Endothelial cell of umbilical vein (primary cell): Measurements from ENCODE around the gene TRIM37. TPM values are rescaled to one million over a fixed set of nuclear protein-coding genes. Genes with fewer than 3 reads are reported as not detected.

Source experiments
- BruUV-seq: library from RNA; stranded (reverse); fragments of 400-500 nt; replicated peaks from 2 replicates; lab custom pipeline; 2021; lab: Mats Ljungman, UMichigan
- CTCF ChIA-PET: fragments of 300-600, 350-600 bp; sonication (Branson Sonifier 250); formaldehyde crosslinking; loops from one replicate; lab custom pipeline; 2021; ENCODE audit warnings: antibody characterized with exemption, inconsistent platforms; lab: Charles Lee
- POLR2A ChIA-PET: fragments of 300-600, 350-600 bp; sonication (Branson Sonifier 250); formaldehyde crosslinking; loops from one replicate; lab custom pipeline; 2021; ENCODE audit warnings: antibody characterized with exemption, inconsistent platforms; lab: Charles Lee
- DNase-seq: peaks from one replicate; pipeline ENCODE4 v3.0.0-alpha.2; 2011; ENCODE audit warnings: low read depth, low spot score
- FAIRE-seq: peaks from 2 replicates; lab custom pipeline; 2011; peaks lifted over from hg19 to GRCh38; lab: Jason Lieb, UNC
- H2AFZ ChIP-seq: 2 replicates; pipeline ENCODE4 v1.6.0; 2012; ENCODE audit warnings: low read depth, low read length, control low read depth, inconsistent platforms
- H3K27ac ChIP-seq: 2 replicates; pipeline ENCODE4 v1.5.1; 2011; ENCODE audit warnings: low read depth, mild to moderate bottlenecking, control low read depth, low read length, moderate library complexity; ENCODE audit not compliant: insufficient read depth
- H3K27me3 ChIP-seq, 2 experiments: 2 replicates each; pipeline versions ENCODE4 v1.6.0 to v1.6.1; 2011; ENCODE audit warnings: low read length in 2 of 2, mixed read lengths in 1 of 2; ENCODE audit not compliant: control insufficient read depth in 2 of 2, insufficient read depth in 2 of 2
- H3K36me3 ChIP-seq, 2 experiments: 2 replicates in 1 of 2; 3 replicates in 1 of 2; pipeline ENCODE4 v1.5.1; 2011; ENCODE audit warnings: low read length in 2 of 2, mild to moderate bottlenecking in 1 of 2, moderate library complexity in 1 of 2; ENCODE audit not compliant: control insufficient read depth in 2 of 2, insufficient read depth in 2 of 2; ENCODE audit errors: extremely low read depth in 1 of 2
- H3K4me1 ChIP-seq: 3 replicates; pipeline ENCODE4 v1.5.1; 2011; ENCODE audit warnings: mild to moderate bottlenecking, low read length; ENCODE audit not compliant: control insufficient read depth, insufficient read depth; ENCODE audit errors: extremely low read depth
- H3K4me2 ChIP-seq: 2 replicates; pipeline ENCODE4 v1.6.1; 2011; ENCODE audit warnings: low read length, control low read depth, mixed read lengths; ENCODE audit not compliant: insufficient read depth
- H3K4me3 ChIP-seq, 3 experiments: fragments of 200-600 bp in 1 of 3; sonication (generic), shearing (Covaris generic) in 1 of 3; replicated peaks in 1 of 3; 2 replicates each; pipeline ENCODE4 v1.5.1; 2011 to 2016; ENCODE audit warnings: control low read depth in 3 of 3, low read length in 3 of 3, mild to moderate bottlenecking in 2 of 3, inconsistent platforms in 1 of 3, low read depth in 1 of 3, moderate library complexity in 1 of 3; ENCODE audit not compliant: insufficient read depth in 1 of 3
- H3K79me2 ChIP-seq: 2 replicates; pipeline ENCODE4 v1.6.0; 2012; ENCODE audit warnings: low read length, inconsistent platforms; ENCODE audit not compliant: control insufficient read depth, insufficient read depth
- H3K9ac ChIP-seq: replicated peaks from 2 replicates; pipeline ENCODE3; 2011; ENCODE audit warnings: low read length, control low read depth; ENCODE audit not compliant: insufficient read depth; ENCODE audit errors: extremely low read depth
- H3K9me1 ChIP-seq: replicated peaks from 3 replicates; pipeline ENCODE4 v1.6.0; 2011; ENCODE audit warnings: mild to moderate bottlenecking, low read length; ENCODE audit not compliant: control insufficient read depth, insufficient read depth; ENCODE audit errors: extremely low read depth
- H3K9me3 ChIP-seq: replicated peaks from 2 replicates; pipeline ENCODE4 v1.5.1; 2012; ENCODE audit warnings: low read length, inconsistent platforms; ENCODE audit not compliant: control insufficient read depth, insufficient read depth
- H4K20me1 ChIP-seq: replicated peaks from 2 replicates; pipeline ENCODE3; 2011; ENCODE audit warnings: mild to moderate bottlenecking, low read length; ENCODE audit not compliant: control insufficient read depth, insufficient read depth; ENCODE audit errors: extremely low read depth
- MYC ChIP-seq: IDR thresholded peaks from one replicate; pipeline ENCODE4 v1.6.1; 2011; ENCODE audit warnings: mild to moderate bottlenecking, low read depth, low read length
- POLR2A ChIP-seq: IDR thresholded peaks from 2 replicates; pipeline ENCODE4 v1.6.1; 2012; ENCODE audit warnings: low read depth, mild to moderate bottlenecking, control low read depth, low read length
- dilution Hi-C: fragments of 300-500 bp; cut with MboI; formaldehyde crosslinking; loops from one replicate; pipeline ENCODE4 v1.15.0; 2019; ENCODE audit warnings: low sequenced_read_pairs; ENCODE audit not compliant: extremely low pct_ligation_motif_present
- intact Hi-C: fragments of 100-400 bp; cut with micrococcal nuclease; formaldehyde crosslinking; loops from one replicate; pipeline ENCODE4 v1.10.0; 2022
- polyA plus RNA-seq, 4 experiments: library from polyadenylated mRNA; depleted of rRNA in 3 of 4; stranded (reverse) in 3 of 4; unstranded in 1 of 4; fragments of >200 nt; gene quantifications; 2 replicates each; pipeline versions ENCODE4 v1.2.1 to v1.2.3, GENCODE V29; 2011 to 2012; ENCODE audit warnings: missing spikeins in 1 of 4
- total RNA-seq: library from RNA; stranded (reverse); gene quantifications from 2 replicates; pipeline ENCODE4 v1.2.3, GENCODE V29; 2021
- TF ChIP-seq, protein P1 (sequence below), 2 donors: IDR thresholded peaks; 1 replicate in 1 of 2; 2 replicates in 1 of 2; pipeline ENCODE4 v1.5.1; 2011; ENCODE audit warnings: low read length in 2 of 2, mild to moderate bottlenecking in 2 of 2, moderate library complexity in 2 of 2, control low read depth in 1 of 2, inconsistent platforms in 1 of 2, low read depth in 1 of 2; ENCODE audit not compliant: insufficient read depth in 1 of 2; ENCODE audit errors: extremely low read depth in 1 of 2
- TF ChIP-seq, protein P2 (sequence below): IDR thresholded peaks from 2 replicates; pipeline ENCODE4 v1.6.1; 2011; ENCODE audit not compliant: insufficient read depth, insufficient read length

Gene TRIM37
- total and polyA plus RNA-seq, 2 donors (not counting 3 experiments of a cell fraction or from before 2014, with no cell fraction given) = 18.8 to 41.9 TPM

DNA sequence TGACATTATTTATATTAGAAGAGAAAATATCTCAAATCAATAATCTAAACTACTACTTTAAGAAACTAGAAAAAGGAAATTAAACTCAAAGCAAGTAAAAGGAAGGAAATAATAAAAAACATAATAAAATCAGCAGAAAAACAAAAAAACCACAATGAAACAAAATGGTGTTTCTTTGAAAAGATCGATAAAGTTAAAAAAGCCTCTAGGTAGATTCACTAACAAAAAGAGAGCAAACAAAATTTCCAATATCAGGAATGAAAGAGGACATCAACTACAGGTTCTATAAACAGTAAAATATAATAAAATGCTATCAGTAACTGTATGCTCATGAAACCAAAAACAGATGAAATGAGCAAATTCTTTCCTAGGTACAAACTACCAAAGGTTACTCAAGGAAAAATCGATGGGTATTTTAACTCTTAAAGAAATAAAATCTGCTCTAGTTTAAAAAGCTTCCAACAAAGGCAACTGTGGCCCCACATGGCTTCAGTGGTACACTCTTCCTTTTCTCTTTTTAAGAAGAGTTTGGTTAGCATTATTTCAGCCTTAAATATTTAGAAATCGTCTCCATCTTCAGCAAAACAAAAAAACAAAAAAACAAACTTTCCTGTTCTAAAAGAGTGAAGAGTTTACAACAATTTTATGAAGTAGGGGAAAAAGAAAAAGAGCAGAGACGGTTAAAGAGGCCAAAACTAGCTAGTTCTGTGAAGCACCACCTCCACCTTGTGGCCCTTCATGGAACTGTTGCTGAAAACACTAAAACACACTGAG lies 102.2 kb downstream of the TRIM37 start:
- Histone ChIP-seq H3K9me3 (no peaks in the 10 kb centered on the region), H3K4me1 (peaks cover 30% of the 10 kb centered on the region), H4K20me1 (no peaks in the 10 kb centered on the region), H3K9me1 (no peaks in the 10 kb centered on the region), H3K27ac (no peak overlapping the region), H3K27me3 (no peaks in the 10 kb centered on the region), H2AFZ (no peak overlapping the region), H3K4me2 (no peak overlapping the region), H3K36me3 (peaks cover 0 to 5% of the 10 kb centered on the region in 2 experiments), H3K9ac (no peak overlapping the region), H3K4me3 (no peak overlapping the region), H3K79me2 (no peaks in the 10 kb centered on the region)
- TF ChIP-seq, protein P1, sequence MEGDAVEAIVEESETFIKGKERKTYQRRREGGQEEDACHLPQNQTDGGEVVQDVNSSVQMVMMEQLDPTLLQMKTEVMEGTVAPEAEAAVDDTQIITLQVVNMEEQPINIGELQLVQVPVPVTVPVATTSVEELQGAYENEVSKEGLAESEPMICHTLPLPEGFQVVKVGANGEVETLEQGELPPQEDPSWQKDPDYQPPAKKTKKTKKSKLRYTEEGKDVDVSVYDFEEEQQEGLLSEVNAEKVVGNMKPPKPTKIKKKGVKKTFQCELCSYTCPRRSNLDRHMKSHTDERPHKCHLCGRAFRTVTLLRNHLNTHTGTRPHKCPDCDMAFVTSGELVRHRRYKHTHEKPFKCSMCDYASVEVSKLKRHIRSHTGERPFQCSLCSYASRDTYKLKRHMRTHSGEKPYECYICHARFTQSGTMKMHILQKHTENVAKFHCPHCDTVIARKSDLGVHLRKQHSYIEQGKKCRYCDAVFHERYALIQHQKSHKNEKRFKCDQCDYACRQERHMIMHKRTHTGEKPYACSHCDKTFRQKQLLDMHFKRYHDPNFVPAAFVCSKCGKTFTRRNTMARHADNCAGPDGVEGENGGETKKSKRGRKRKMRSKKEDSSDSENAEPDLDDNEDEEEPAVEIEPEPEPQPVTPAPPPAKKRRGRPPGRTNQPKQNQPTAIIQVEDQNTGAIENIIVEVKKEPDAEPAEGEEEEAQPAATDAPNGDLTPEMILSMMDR (IDR thresholded peaks at IDR 0.05; ENCODE audit: extremely low read depth in 1 of 2, insufficient read depth in 1 of 2, low read depth in 1 of 2, low read length in 2 of 2) = peak; percentile 69 to 79
- TF ChIP-seq MYC = no peak
- BruUV-seq = no TSS peak
- intact Hi-C loops = loop anchor here (1.0 to 2.0 kb wide), 5 partner anchors 293 to 486 kb away; no protein-coding TSS in a partner anchor
- ChIA-PET CTCF (interaction anchor here (0.6 to 5.8 kb wide), 36 partner anchors 9 to 755 kb away, joined by 3 to 100 read pairs (median 4); partner anchors contain the start of genes MTMR4 and RAD51C), POLR2A (interaction anchor here (0.8 to 1.3 kb wide), 3 partner anchors 373 to 687 kb away, joined by 3 to 15 read pairs (median 3); no protein-coding TSS in a partner anchor)
- FAIRE-seq (peak; percentile 97), DNase-seq (peak; percentile 74)
- dilution Hi-C loops = no loop called here

DNA sequence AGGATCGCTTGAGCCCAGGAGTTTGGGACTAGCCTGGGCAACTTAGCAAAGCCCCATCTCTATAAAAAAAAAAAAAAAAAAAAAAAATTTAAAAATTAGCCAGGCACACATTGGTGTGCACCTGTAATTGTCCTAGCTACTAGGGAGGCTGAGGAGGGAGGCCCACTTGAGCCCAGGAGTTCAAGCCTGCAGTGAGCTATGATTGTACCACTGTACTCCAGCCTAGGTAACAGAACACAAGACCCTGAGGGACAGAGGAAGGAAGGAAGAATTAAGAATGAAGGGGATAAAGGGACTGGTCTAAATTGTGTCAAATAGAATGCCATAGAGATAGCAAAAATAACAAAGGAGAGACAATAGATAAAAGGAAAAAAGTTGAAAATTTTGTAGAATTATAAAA lies 102.8 kb downstream of the TRIM37 start:
- H4K20me1 ChIP-seq = no peaks in the 10 kb centered on the region
- no peaks in the 10 kb centered on the region for H3K79me2 ChIP-seq
- no peak overlapping the region for H3K4me3 ChIP-seq
- intact Hi-C loops = loop anchor here (2.0 kb wide), 3 partner anchors 47 to 427 kb away; no protein-coding TSS in a partner anchor
- peaks cover 0 to 6% of the 10 kb centered on the region in 2 experiments for H3K36me3 ChIP-seq
- H3K27me3 ChIP-seq = no peaks in the 10 kb centered on the region
- ChIA-PET POLR2A (interaction anchor here (0.9 kb wide), 1 partner anchor 373 kb away, joined by 4 read pairs; no protein-coding TSS in a partner anchor), CTCF (interaction anchor here (1.1 to 5.8 kb wide), 5 partner anchors 293 to 484 kb away, joined by 4 to 100 read pairs (median 38); no protein-coding TSS in a partner anchor)
- no peak for FAIRE-seq
- H3K27ac ChIP-seq = no peak overlapping the region
- no TSS peak for BruUV-seq
- no peak overlapping the region for H3K4me2 ChIP-seq
- dilution Hi-C loops = no loop called here
- DNase-seq = no peak
- H3K9me1 ChIP-seq = no peaks in the 10 kb centered on the region
- H3K9ac ChIP-seq = no peak overlapping the region
- TF ChIP-seq, protein P2, sequence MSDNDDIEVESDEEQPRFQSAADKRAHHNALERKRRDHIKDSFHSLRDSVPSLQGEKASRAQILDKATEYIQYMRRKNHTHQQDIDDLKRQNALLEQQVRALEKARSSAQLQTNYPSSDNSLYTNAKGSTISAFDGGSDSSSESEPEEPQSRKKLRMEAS = no peak
- TF ChIP-seq POLR2A = no peak
- H2AFZ ChIP-seq = no peak overlapping the region
- peaks cover 30% of the 10 kb centered on the region for H3K4me1 ChIP-seq
- no peaks in the 10 kb centered on the region for H3K9me3 ChIP-seq
